Panc1 (cell line): ENCODE measurements around the gene NLRP4. TPM values are rescaled to one million over a fixed set of nuclear protein-coding genes. Genes with fewer than 3 reads are reported as not detected.

ENCODE experiments used
- ATAC-seq: fragments of 200-7000 bp; cut with Tn5 transposase; 2 replicates; pipeline ENCODE4 v1.9.1; 2020; ENCODE audit warnings: mild to moderate bottlenecking, moderate library complexity
- BruUV-seq: library from RNA; stranded (reverse); fragments of 400-500 nt; replicated peaks from 2 replicates; lab custom pipeline; 2021; lab: Mats Ljungman, UMichigan
- CTCF ChIA-PET: fragments of 300-600 bp; sonication (Branson Sonifier 250); formaldehyde crosslinking; loops from one replicate; lab custom pipeline; 2022; ENCODE audit warnings: antibody characterized with exemption; lab: Charles Lee
- POLR2A ChIA-PET: fragments of 300-600 bp; sonication (Branson Sonifier 250); formaldehyde crosslinking; loops from one replicate; lab custom pipeline; 2022; ENCODE audit warnings: antibody characterized with exemption; lab: Charles Lee
- DNase-seq: peaks from one replicate; pipeline ENCODE4 v3.0.0-alpha.2; 2010; ENCODE audit warnings: low read depth, low spot score
- H3K27ac ChIP-seq: 2 replicates; pipeline ENCODE4 v1.5.1; 2011; ENCODE audit warnings: mild to moderate bottlenecking, low read length, inconsistent platforms
- H3K27me3 ChIP-seq: fragments of 200-500 bp; sonication (Bioruptor generic); 2 replicates; pipeline ENCODE4 v1.6.0; 2014; ENCODE audit warnings: low read length, inconsistent platforms; ENCODE audit not compliant: control insufficient read depth, insufficient read depth
- H3K36me3 ChIP-seq: fragments of 200-500 bp; sonication (Bioruptor generic); 2 replicates; pipeline ENCODE4 v1.5.1; 2014; ENCODE audit warnings: inconsistent platforms, mild to moderate bottlenecking, low read length, moderate library complexity; ENCODE audit not compliant: control insufficient read depth, insufficient read depth
- H3K4me1 ChIP-seq: 2 replicates; pipeline ENCODE4 v1.5.1; 2011; ENCODE audit warnings: inconsistent platforms, mild to moderate bottlenecking, low read length, moderate library complexity; ENCODE audit not compliant: control insufficient read depth, insufficient read depth
- H3K4me3 ChIP-seq, 2 experiments: 2 replicates each; pipeline ENCODE4 v1.5.1; 2011 to 2012; ENCODE audit warnings: low read depth in 2 of 2, low read length in 2 of 2, mild to moderate bottlenecking in 2 of 2, inconsistent platforms in 1 of 2, moderate library complexity in 1 of 2
- H3K9me3 ChIP-seq: fragments of 200-500 bp; sonication (Bioruptor generic); 2 replicates; pipeline ENCODE4 v1.5.1; 2014; ENCODE audit warnings: low read depth, mild to moderate bottlenecking, inconsistent platforms, low read length, moderate library complexity; ENCODE audit not compliant: control insufficient read depth, insufficient read depth
- POLR2AphosphoS5 ChIP-seq: IDR thresholded peaks from 2 replicates; pipeline ENCODE4 v1.6.1; 2012; ENCODE audit warnings: mild to moderate bottlenecking, low read depth, low read length, moderate library complexity
- SIN3A ChIP-seq: IDR thresholded peaks from 2 replicates; pipeline ENCODE4 v1.6.1; 2012; ENCODE audit warnings: low read depth, mild to moderate bottlenecking, low read length, moderate library complexity, borderline replicate concordance; ENCODE audit not compliant: insufficient read depth
- TCF7L2 ChIP-seq: IDR thresholded peaks from 2 replicates; pipeline ENCODE4 v1.6.1; 2011; ENCODE audit warnings: mild to moderate bottlenecking, low read depth, low read length, inconsistent platforms
- in situ Hi-C: cut with HindIII; loops from 2 replicates; pipeline ENCODE4 v1.10.0; 2016; ENCODE audit warnings: low sequenced_read_pairs, low pct_unique_long_range_greater_than_20kb
- intact Hi-C: fragments of 100-400 bp; cut with micrococcal nuclease; formaldehyde crosslinking; loops from one replicate; pipeline ENCODE4 v1.10.0; 2022; ENCODE audit not compliant: unreplicated experiment
- total RNA-seq: library from RNA; stranded (reverse); gene quantifications from one replicate; pipeline ENCODE4 v1.2.1, GENCODE V29; 2021; ENCODE audit not compliant: unreplicated experiment
- TF ChIP-seq, protein P1 (sequence below): fragments of 450-650 bp; IDR thresholded peaks from 2 replicates; pipeline ENCODE4 v1.5.1; 2017; ENCODE audit warnings: mild to moderate bottlenecking
- TF ChIP-seq, protein P2 (sequence below), 2 experiments: IDR thresholded peaks; 2 replicates each; pipeline ENCODE4 v1.6.1; 2011 to 2012; ENCODE audit warnings: low read depth in 2 of 2, control low read depth in 1 of 2, low read length in 1 of 2, mild to moderate bottlenecking in 1 of 2, moderate library complexity in 1 of 2; ENCODE audit not compliant: insufficient read depth in 1 of 2

NLRP4 gene
- total RNA-seq, 1 experiment from 2014 or later = not detected

DNA sequence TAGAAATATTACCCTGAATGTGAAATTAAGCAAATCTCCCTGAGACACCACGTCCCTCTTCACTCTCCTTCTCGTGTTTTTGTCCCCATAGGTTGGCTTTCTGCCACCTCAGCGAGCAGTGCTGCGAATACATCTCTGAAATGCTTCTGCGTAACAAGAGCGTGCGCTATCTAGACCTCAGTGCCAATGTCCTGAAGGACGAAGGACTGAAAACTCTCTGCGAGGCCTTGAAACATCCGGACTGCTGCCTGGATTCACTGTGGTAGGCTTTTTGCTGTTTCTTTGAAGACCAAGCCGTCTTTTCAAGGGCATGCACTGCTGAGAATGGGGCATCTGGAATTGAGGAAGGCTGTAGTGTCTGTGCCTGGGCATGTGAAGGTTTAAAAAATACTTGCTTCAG lies 34.4 kb downstream of the NLRP4 start:
- H3K36me3 ChIP-seq = no peaks in the 10 kb centered on the region
- no peak overlapping the region for H3K27ac ChIP-seq
- TF ChIP-seq, protein P1, sequence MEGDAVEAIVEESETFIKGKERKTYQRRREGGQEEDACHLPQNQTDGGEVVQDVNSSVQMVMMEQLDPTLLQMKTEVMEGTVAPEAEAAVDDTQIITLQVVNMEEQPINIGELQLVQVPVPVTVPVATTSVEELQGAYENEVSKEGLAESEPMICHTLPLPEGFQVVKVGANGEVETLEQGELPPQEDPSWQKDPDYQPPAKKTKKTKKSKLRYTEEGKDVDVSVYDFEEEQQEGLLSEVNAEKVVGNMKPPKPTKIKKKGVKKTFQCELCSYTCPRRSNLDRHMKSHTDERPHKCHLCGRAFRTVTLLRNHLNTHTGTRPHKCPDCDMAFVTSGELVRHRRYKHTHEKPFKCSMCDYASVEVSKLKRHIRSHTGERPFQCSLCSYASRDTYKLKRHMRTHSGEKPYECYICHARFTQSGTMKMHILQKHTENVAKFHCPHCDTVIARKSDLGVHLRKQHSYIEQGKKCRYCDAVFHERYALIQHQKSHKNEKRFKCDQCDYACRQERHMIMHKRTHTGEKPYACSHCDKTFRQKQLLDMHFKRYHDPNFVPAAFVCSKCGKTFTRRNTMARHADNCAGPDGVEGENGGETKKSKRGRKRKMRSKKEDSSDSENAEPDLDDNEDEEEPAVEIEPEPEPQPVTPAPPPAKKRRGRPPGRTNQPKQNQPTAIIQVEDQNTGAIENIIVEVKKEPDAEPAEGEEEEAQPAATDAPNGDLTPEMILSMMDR = no peak
- TF ChIP-seq, protein P2, sequence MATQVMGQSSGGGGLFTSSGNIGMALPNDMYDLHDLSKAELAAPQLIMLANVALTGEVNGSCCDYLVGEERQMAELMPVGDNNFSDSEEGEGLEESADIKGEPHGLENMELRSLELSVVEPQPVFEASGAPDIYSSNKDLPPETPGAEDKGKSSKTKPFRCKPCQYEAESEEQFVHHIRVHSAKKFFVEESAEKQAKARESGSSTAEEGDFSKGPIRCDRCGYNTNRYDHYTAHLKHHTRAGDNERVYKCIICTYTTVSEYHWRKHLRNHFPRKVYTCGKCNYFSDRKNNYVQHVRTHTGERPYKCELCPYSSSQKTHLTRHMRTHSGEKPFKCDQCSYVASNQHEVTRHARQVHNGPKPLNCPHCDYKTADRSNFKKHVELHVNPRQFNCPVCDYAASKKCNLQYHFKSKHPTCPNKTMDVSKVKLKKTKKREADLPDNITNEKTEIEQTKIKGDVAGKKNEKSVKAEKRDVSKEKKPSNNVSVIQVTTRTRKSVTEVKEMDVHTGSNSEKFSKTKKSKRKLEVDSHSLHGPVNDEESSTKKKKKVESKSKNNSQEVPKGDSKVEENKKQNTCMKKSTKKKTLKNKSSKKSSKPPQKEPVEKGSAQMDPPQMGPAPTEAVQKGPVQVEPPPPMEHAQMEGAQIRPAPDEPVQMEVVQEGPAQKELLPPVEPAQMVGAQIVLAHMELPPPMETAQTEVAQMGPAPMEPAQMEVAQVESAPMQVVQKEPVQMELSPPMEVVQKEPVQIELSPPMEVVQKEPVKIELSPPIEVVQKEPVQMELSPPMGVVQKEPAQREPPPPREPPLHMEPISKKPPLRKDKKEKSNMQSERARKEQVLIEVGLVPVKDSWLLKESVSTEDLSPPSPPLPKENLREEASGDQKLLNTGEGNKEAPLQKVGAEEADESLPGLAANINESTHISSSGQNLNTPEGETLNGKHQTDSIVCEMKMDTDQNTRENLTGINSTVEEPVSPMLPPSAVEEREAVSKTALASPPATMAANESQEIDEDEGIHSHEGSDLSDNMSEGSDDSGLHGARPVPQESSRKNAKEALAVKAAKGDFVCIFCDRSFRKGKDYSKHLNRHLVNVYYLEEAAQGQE (IDR thresholded peaks at IDR 0.05; ENCODE audit: insufficient read depth in 1 of 2, low read depth in 2 of 2, low read length in 1 of 2) = no peak
- TF ChIP-seq SIN3A = no peak
- no peak for TF ChIP-seq POLR2AphosphoS5
- TF ChIP-seq TCF7L2 = no peak
- peaks cover 20% of the 10 kb centered on the region for H3K27me3 ChIP-seq
- H3K9me3 ChIP-seq = no peaks in the 10 kb centered on the region
- DNase-seq (no peak), ATAC-seq (no peak)
- no peaks in the 10 kb centered on the region for H3K4me1 ChIP-seq
- BruUV-seq = no TSS peak
- H3K4me3 ChIP-seq = no peak overlapping the region
- intact Hi-C loops = no loop called here
- in situ Hi-C loops = no loop called here
- POLR2A ChIA-PET = no interaction called here
- CTCF ChIA-PET = no interaction called here

DNA sequence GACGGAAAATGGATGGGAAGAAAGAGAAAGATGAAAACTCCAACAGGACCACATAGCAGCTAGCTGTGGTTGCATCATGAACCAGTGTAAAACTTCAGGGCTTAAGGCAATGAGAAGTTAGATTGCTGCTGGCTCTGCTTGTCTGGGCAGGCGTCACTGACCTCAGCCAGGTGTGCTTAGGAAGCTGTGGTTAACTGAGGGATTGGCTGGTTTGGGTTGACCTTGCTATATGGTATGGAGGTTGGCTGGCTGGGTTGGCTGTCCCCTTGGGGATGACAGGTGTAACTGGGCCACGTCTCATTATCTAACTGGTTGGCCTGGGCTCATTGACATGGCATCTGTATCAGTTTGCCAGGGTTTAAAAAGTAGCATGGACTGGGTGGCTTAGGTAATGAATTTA lies 40.9 kb downstream of the NLRP4 start:
- H3K9me3 ChIP-seq = no peaks in the 10 kb centered on the region
- CTCF ChIA-PET = no interaction called here
- no peaks in the 10 kb centered on the region for H3K4me1 ChIP-seq
- no peak overlapping the region for H3K27ac ChIP-seq
- no TSS peak for BruUV-seq
- in situ Hi-C loops (no loop called here), intact Hi-C loops (loop anchor here (2.0 kb wide), 1 partner anchor 64 kb away; no protein-coding TSS in a partner anchor)
- TF ChIP-seq, protein P2 (IDR thresholded peaks at IDR 0.05; ENCODE audit: insufficient read depth in 1 of 2, low read depth in 2 of 2, low read length in 1 of 2) = no peak
- TF ChIP-seq SIN3A (no peak), TCF7L2 (no peak), POLR2AphosphoS5 (no peak)
- TF ChIP-seq, protein P1 = no peak
- H3K4me3 ChIP-seq = no peak overlapping the region
- H3K27me3 ChIP-seq = peaks cover 29% of the 10 kb centered on the region
- no peak for ATAC-seq
- H3K36me3 ChIP-seq = no peaks in the 10 kb centered on the region
- POLR2A ChIA-PET = no interaction called here
- no peak for DNase-seq
